ENCODE results near the gene HTR3D.

- TF ChIP-seq, protein P1, sequence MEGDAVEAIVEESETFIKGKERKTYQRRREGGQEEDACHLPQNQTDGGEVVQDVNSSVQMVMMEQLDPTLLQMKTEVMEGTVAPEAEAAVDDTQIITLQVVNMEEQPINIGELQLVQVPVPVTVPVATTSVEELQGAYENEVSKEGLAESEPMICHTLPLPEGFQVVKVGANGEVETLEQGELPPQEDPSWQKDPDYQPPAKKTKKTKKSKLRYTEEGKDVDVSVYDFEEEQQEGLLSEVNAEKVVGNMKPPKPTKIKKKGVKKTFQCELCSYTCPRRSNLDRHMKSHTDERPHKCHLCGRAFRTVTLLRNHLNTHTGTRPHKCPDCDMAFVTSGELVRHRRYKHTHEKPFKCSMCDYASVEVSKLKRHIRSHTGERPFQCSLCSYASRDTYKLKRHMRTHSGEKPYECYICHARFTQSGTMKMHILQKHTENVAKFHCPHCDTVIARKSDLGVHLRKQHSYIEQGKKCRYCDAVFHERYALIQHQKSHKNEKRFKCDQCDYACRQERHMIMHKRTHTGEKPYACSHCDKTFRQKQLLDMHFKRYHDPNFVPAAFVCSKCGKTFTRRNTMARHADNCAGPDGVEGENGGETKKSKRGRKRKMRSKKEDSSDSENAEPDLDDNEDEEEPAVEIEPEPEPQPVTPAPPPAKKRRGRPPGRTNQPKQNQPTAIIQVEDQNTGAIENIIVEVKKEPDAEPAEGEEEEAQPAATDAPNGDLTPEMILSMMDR (IDR thresholded peaks at IDR 0.05; ENCODE audit: insufficient read depth, low read length, poor library complexity, severe bottlenecking): no peak
- TF ChIP-seq EZH2phosphoT487 (conservative IDR thresholded peaks at IDR 0.05; ENCODE audit: low read length): no peak
Measured at GRCh38 chr3:184016169-184016570, 15.4 kb upstream of the HTR3D start.

Data from SU-DHL-6 (cell line).